GM21515 (cell line): Measurements from ENCODE around the gene PJA2.
"Not testable (repeated sequence)": the region's sequence is repeated elsewhere in the genome, so short reads cannot be mapped to it uniquely, and the experiment has no call there.

ENCODE experiments used
- ATAC-seq: cut with Tn5 transposase; IDR thresholded peaks from one replicate; pipeline ENCODE4 v1.9.1; 2021; ENCODE audit not compliant: unreplicated experiment

The PJA2 gene

DNA sequence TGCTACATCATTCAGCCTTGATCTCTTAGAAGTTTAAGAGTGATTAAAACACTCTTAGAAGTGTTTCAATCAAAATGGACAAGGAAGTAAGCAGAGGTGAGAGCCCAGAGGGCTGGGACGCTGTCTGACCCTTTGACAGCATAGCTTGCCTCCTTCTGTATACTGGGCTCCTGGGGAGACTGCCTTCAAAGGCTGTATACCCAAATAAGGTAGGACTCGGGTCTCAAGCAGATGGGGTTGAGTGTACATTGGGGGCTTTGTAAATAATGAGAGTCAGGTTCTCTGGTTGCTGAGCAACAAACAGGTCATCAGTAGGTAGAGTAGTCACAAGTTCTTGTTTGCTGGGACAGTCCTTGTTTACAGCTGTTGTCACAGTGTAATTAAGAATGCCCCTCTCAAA is 97.1 kb downstream of the PJA2 start:
- ATAC-seq = no peak

DNA sequence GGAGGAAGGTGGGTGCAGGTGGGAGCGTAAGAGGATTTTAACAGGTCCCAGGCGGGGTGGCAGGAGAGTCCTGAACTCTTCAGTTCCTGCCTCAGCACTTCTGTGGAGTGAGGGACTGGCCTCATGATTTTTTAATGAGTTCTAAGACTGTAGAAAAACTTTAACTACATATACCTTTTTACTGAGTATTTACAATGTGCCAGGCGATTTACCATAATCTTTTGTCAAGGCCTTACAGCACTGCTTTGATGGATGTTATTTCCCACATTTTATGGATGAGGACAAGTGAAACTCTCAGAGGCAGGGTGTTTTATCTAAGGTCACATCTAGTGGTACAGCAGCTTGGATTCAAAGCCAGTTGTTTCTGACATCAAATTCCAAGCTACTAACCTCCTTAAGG is 99.5 kb downstream of the PJA2 start:
- no peak for ATAC-seq

DNA sequence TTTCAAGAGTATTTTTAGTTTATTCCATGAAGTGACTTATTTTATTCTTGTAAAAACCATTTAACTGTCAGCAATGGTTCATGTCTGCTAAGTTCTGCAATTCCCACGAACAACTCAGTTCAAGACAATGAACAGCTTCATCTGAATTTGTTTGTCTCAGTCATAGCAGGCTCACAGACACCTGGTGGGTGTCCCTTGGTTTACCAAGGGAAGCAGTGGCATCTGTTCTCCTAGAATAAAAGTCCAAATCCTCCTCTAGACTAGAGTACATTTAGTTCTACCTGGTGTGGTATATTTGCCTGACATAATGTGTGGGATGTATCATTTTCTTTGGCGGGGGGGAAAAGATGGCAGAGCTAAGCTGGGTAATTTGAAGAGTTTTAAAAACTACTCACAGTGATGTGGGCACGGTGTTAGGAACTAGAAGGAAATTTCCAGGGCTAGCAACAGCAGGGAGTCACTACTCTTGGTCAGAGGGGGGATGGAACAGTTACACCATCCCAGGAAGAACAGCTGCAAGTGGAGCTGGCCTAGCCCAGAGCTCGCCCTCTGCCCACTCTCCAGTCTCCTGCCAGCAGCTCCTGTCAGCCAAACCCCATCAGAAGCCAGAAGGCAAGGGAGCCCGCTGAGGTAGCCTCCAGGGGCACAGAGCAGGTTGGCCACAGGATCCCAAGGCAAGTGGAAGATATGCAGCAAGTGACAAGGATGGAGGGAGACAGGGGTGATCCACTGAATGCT is 100.3 kb downstream of the PJA2 start:
- no peak for ATAC-seq

DNA sequence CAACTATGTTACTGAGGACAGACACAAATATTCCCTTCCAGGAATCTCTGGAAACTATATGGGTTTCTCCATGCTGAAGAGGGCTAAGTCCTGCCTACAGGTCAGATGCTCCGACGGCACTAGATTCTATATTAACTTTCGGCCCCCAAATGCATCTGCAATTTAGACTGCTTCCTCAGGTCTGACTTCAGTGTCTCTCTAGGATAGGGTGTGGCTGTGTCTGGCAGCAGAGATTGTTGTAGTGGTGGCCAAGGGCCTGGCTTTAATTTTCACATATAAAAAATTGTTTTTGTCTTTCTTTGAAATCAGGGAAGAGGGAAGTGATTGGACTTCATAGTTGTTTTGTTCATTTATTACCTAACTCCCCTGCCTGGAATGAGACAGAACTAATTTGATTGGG is 101.8 kb downstream of the PJA2 start:
- ATAC-seq = no peak

DNA sequence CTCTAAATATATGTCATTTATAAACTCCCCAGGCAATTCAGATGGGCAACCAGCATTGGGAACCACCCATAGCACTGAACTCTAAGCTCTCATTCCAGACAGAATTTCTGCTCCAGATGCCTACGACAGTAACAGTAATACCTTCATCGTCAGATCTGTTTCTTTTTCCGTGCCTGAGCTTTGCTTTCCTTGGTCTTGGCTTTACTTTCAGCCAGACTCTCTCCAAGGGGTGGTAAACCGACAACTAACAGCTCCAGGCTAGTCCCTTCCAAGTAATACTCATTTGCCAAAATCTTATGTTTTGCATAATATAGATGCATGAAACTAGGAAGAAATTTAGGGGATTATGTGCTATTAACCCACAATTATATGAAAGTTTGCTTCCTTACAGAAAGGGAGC is 102.3 kb downstream of the PJA2 start:
- no peak for ATAC-seq

DNA sequence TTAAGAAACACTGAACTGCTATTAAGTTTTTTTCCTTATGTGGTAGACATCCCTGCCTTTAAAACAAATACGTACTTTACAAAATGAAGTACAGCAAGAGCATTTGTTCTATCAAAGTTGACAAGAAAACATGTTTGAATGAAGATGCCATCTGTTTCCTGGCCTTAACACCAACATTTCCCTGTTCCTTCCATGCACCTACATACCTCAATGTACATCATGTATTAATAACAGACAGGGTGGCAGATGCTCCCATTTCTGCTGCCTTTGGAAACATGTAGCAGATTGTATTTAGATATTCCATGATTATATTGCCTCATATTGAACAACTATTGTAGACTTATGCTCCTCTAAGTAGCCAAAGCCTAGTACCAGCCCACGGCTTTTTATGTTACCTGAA is 104.4 kb downstream of the PJA2 start:
- ATAC-seq = no peak

DNA sequence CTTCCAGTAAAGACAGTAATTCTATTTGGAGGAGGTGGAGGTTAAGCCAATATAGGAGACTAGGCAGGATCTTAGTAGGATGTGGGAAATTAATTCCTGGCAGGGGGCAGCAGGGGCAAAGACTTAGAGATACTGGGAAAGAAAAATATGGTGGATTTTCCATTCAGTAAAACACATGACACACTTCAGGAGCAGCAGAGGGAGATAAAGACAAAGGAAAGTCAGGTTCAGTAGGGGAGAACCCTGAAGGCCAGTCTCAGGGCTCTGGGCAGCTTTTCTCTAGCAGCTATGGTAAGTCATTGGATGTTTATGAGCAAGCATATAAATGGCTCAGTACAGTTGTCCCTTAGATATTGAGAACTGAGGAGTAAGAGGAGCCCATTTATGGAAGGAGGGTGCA is 105.5 kb downstream of the PJA2 start:
- ATAC-seq = no peak

DNA sequence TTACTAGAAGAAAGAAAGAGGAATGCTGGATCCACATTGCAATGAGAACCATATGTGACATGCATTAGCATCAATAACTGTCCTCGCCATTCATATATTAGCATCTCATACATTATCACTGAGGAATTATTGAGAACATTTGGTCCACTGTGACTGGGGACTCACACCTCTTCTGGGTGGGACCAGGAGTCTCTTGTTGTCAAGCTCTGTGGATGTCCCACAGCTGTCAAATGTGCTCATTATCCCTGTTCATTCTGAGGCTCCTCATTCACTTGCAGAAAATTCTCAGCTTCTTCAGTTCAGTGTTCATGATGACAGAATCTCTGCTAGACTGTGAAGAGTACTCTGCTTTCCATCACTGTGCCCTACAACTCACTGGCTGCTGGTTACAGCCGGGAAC is 109.4 kb downstream of the PJA2 start:
- ATAC-seq = no peak

DNA sequence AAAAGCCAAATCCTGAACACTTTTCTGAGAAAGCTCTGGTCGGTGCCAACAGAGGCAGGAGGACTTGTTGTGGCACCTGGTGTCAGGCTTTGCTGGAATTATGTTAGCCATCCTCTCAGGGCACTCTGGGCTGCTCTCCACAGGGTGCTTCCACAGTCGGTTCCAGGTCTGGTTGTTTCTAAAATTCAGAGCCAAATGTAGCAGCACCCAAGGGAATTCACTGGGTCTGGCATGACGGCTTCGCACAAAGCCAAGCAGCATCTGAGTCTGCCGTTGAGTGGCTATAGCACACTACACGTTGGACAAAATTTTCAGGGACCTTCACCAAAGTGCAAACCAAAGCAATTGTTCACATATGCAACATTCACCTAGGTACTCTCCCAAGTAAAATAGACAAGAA is 110.2 kb downstream of the PJA2 start:
- no peak for ATAC-seq

DNA sequence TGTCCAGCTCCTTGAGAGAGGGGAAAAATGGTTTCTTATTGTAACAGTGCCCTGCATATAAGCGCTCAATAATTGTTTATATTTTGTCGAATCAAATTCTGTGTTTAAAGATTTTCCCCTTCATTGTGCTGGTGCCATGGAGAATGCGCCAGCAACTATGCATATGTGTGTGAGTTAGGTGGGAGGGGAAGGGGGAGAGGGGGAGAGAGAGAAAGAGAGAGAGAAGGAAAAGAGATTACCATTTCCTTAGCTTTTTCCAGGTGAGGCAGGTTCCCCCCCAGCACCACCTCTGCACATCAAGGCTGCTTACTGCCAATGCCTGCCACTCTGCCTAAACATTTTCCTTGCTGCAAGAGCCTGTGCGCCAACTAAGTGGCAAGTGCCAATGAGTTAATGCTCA is 111.0 kb downstream of the PJA2 start:
- no peak for ATAC-seq

DNA sequence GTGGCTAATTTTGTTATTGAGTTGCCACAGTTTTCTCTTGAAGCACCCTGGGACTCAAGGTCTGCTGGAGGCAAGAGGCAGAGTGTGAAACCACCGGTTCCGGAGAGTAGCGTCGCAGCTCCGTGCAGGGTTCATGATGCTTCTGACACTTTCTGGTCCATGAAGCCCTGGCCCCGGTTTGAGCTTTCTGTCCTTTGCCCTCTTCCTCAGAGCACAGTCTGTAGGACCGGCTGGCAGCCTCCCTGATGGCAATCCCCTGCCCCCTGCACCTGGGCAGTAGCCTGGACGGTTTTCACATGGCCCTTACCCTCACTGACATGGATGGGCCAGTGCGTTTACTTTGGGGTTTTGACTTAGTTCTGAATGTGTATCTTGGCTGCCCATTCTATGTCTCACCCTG is 111.9 kb downstream of the PJA2 start:
- no peak for ATAC-seq

DNA sequence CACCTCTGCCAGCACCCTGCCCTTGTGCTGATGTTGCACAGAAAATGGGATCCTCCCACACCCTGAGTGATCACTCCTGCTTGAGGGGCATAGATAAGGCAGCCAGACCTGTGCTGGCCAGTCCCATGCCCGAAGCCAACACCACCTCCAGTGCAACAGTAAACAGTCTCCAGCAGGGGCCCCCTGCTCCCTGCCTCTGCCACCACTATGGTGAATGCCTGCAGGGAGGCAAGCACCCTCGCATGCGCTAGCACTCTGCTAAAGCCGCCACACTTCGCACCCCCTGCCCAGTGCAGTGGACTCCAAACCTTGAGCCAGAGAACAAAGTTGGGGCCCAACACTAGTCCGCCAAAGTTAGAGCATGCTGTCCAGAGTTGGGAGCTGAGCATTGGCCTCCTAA is 118.7 kb downstream of the PJA2 start:
- no peak for ATAC-seq

DNA sequence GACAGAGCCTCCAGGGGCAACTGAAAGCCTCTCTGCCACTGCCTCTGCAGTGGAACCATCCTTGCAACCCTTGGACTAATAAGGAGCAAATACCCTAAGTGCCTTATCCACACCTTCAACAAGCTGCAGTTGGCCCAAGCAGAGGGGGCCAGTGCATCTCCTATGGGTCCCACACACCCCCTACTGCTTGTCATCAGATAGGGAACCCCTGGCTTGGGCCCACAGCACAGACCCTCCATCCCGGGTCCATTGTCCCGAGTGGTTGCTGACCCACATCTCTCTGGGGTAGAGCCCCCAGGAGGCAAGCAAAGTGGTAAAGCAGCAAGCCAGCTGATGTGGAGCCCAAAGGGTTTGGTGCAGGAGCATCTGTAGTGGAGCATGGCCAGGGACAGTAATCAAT is 119.5 kb downstream of the PJA2 start:
- ATAC-seq = no peak

DNA sequence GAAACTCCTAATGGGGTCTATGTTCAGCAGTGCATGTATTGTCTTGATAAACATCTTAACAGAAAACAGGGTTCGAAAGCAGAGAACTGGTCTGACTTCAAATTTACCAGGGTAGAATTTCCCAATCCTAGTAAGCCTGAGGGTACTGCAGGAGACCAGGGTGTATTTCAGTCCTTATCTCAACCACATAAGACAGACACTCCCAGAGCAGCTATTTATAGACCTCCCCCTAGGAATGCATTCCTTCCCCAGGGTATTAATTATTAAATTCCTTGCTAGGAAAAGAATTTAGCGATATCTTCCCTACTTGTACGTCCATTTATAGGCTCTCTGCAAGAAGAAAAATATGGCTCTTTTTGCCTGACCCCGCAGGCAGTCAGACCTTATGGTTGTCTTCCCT is 123.1 kb downstream of the PJA2 start:
- ATAC-seq = not testable (repeated sequence)
